GM12878 (cell line): Measurements from ENCODE around the gene EFNA4. TPM values are rescaled to one million over a fixed set of nuclear protein-coding genes. Genes with fewer than 3 reads are reported as not detected.

Experiments used
- ATAC-seq: fragments of 200-7000 bp; cut with Tn5 transposase; 3 replicates; pipeline ENCODE4 v1.9.1; 2020; ENCODE audit warnings: mild to moderate bottlenecking, moderate library complexity
- BruUV-seq: library from RNA; stranded (reverse); fragments of 400-500 nt; replicated peaks from 2 replicates; lab custom pipeline; 2021; lab: Mats Ljungman, UMichigan
- CTCF ChIA-PET: fragments of 300-600 bp; sonication (Branson Sonifier 250); formaldehyde crosslinking; extraction: SDS; loops from one replicate; lab custom pipeline; 2021; ENCODE audit warnings: inconsistent platforms; lab: Yijun Ruan, JAX
- POLR2A ChIA-PET: fragments of 350-600 bp; formaldehyde crosslinking; extraction: SDS; loops from one replicate; lab custom pipeline; 2021; ENCODE audit warnings: inconsistent platforms; lab: Charles Lee
- RAD21 ChIA-PET: fragments of 300-600 bp; sonication (Branson Sonifier 250); formaldehyde crosslinking; loops from one replicate; lab custom pipeline; 2023; ENCODE audit warnings: antibody characterized with exemption; ENCODE audit not compliant: unreplicated experiment; lab: Charles Lee
- SMC1A ChIA-PET: fragments of 300-600 bp; sonication (Branson Sonifier 250); formaldehyde crosslinking; loops from one replicate; lab custom pipeline; 2023; ENCODE audit not compliant: unreplicated experiment, uncharacterized antibody; lab: Charles Lee
- DNase-seq: peaks from one replicate; pipeline ENCODE4 v3.0.0-alpha.2; 2011; ENCODE audit warnings: low read depth, low spot score
- FAIRE-seq: peaks from 3 replicates; lab custom pipeline; 2011; peaks lifted over from hg19 to GRCh38; lab: Jason Lieb, UNC
- H2AFZ ChIP-seq: 2 replicates; pipeline ENCODE4 v1.6.0; 2011; ENCODE audit warnings: low read depth, low read length, control low read depth; ENCODE audit not compliant: control insufficient read depth
- H3K27ac ChIP-seq: 2 replicates; pipeline ENCODE4 v1.5.1; 2011; ENCODE audit warnings: control low read depth; ENCODE audit not compliant: control insufficient read depth, insufficient read depth
- H3K27me3 ChIP-seq, 2 experiments: replicated peaks in 1 of 2; 2 replicates each; pipeline versions ENCODE4 v1.6.0 to v1.6.1; 2011; ENCODE audit warnings: low read length in 1 of 2; ENCODE audit not compliant: control insufficient read depth in 2 of 2, insufficient read depth in 2 of 2
- H3K36me3 ChIP-seq, 2 experiments: 2 replicates each; pipeline ENCODE4 v1.5.1; 2011; ENCODE audit warnings: low read length in 1 of 2; ENCODE audit not compliant: control insufficient read depth in 2 of 2, insufficient read depth in 2 of 2
- H3K4me1 ChIP-seq: 2 replicates; pipeline ENCODE4 v1.6.1; 2011; ENCODE audit warnings: mild to moderate bottlenecking, low read length, moderate library complexity, mixed read lengths; ENCODE audit not compliant: control insufficient read depth, insufficient read depth
- H3K4me2 ChIP-seq: 2 replicates; pipeline ENCODE4 v1.6.0; 2011; ENCODE audit warnings: control low read depth; ENCODE audit not compliant: control insufficient read depth, insufficient read depth
- H3K4me3 ChIP-seq: fragments of 200-600 bp; sonication (generic); 2 replicates; pipeline ENCODE4 v1.5.1; 2016
- H3K79me2 ChIP-seq: 2 replicates; pipeline ENCODE4 v1.6.0; 2011; ENCODE audit warnings: low read length; ENCODE audit not compliant: control insufficient read depth, insufficient read depth
- H3K9ac ChIP-seq: 2 replicates; pipeline ENCODE4 v1.8.0; 2011; ENCODE audit warnings: low read length, control low read depth, mixed read lengths; ENCODE audit not compliant: control insufficient read depth, insufficient read depth
- H3K9me3 ChIP-seq: replicated peaks from 3 replicates; pipeline ENCODE4 v1.5.1; 2011; ENCODE audit warnings: mild to moderate bottlenecking, low read length; ENCODE audit not compliant: control insufficient read depth, insufficient read depth
- H4K20me1 ChIP-seq: 2 replicates; pipeline ENCODE4 v1.6.0; 2011; ENCODE audit not compliant: control insufficient read depth, insufficient read depth
- ASH2L ChIP-seq: fragments of 300-600, 200-600 bp; sonication (generic); IDR thresholded peaks from 2 replicates; pipeline ENCODE4 v1.6.1; 2017; ENCODE audit warnings: low read depth, mild to moderate bottlenecking, borderline replicate concordance
- BACH1 ChIP-seq: fragments of 450-650 bp; IDR thresholded peaks from 2 replicates; pipeline ENCODE4 v1.6.1; 2017; ENCODE audit warnings: mild to moderate bottlenecking, borderline replicate concordance
- BCL11A ChIP-seq: IDR thresholded peaks from 2 replicates; pipeline ENCODE4 v1.6.1; 2011; ENCODE audit warnings: low read depth, low read length
- ESRRA ChIP-seq: IDR thresholded peaks from 2 replicates; pipeline ENCODE4 v1.6.1; 2012; ENCODE audit warnings: mild to moderate bottlenecking, low read length, improper control_type of control experiment
- EZH2 ChIP-seq: IDR thresholded peaks from 2 replicates; pipeline ENCODE4 v1.6.1; 2012; ENCODE audit warnings: low read depth, mild to moderate bottlenecking, control low read depth, inconsistent platforms, low read length, borderline replicate concordance; ENCODE audit not compliant: control insufficient read depth
- HDAC6 ChIP-seq: fragments of 200-600 bp; sonication (generic); IDR thresholded peaks from one replicate; pipeline ENCODE4 v1.8.0; 2017; ENCODE audit warnings: antibody characterized with exemption; ENCODE audit not compliant: unreplicated experiment
- JUNB ChIP-seq: IDR thresholded peaks from 2 replicates; pipeline ENCODE4 v1.6.1; 2016; ENCODE audit warnings: antibody characterized with exemption, mild to moderate bottlenecking
- MEF2A ChIP-seq: IDR thresholded peaks from 2 replicates; pipeline ENCODE4 v1.6.1; 2011; ENCODE audit warnings: low read depth, mild to moderate bottlenecking, low read length, moderate library complexity; ENCODE audit not compliant: insufficient read depth
- NRF1 ChIP-seq: conservative IDR thresholded peaks from 2 replicates; pipeline ENCODE4 v1.6.1; 2011; ENCODE audit warnings: mild to moderate bottlenecking, low read depth, low read length, improper control_type of control experiment
- ZNF24 ChIP-seq: fragments of 450-650 bp; IDR thresholded peaks from 2 replicates; pipeline ENCODE4 v1.6.1; 2017; ENCODE audit warnings: antibody characterized with exemption, mild to moderate bottlenecking
- WGBS: methylation state at CpG from one replicate; pipeline ENCODE4 v1.1.6; 2016; ENCODE audit warnings: low lambda C conversion rate; ENCODE audit not compliant: insufficient replicate concordance, insufficient coverage; ENCODE audit errors: missing lambda C conversion rate; 5-methylcytosine and 5-hydroxymethylcytosine counted together
- in situ Hi-C: fragments of 300-500 bp; cut with MboI; formaldehyde crosslinking; loops from 9 replicates; pipeline ENCODE4 v1.14.3; 2018; ENCODE audit warnings: mixed read lengths
- intact Hi-C: fragments of 100-400 bp; cut with micrococcal nuclease; formaldehyde crosslinking; loops from one replicate; pipeline ENCODE4 v1.14.2; 2022; ENCODE audit not compliant: unreplicated experiment
- polyA plus RNA-seq, 11 experiments: library from polyadenylated mRNA; depleted of rRNA in 4 of 11; unstranded in 6 of 11; stranded (reverse) in 5 of 11; fragments of >200 nt; fragmentation: Nextera tagmentation in 4 of 11; fragmentation: Illumina TruSeq in 1 of 11; extraction: Ambion mirVana in 4 of 11; extraction: Trizol in 1 of 11; gene quantifications; 1 replicate in 1 of 11; 2 replicates in 10 of 11; pipeline versions ENCODE4 v1.2.1 to v1.2.3, GENCODE V29; 2011 to 2016; ENCODE audit warnings: inconsistent platforms in 2 of 11, missing spikeins in 2 of 11, low read depth in 1 of 11
- total RNA-seq, 4 experiments: library from RNA; depleted of rRNA in 3 of 4; stranded (reverse); fragments of >200 nt in 3 of 4; fragmentation: Illumina TruSeq in 1 of 4; extraction: Trizol in 1 of 4; gene quantifications; 2 replicates each; pipeline versions ENCODE4 v1.2.1 to v1.2.3, GENCODE V29; 2013 to 2021
- TF ChIP-seq, protein P1 (sequence below): IDR thresholded peaks from 2 replicates; pipeline ENCODE4 v1.6.1; 2012; ENCODE audit warnings: low read length, inconsistent platforms

EFNA4 gene
- total and polyA plus RNA-seq, 10 of the 15 experiments (the other 5 are each of a cell fraction or from before 2014, with no cell fraction given): 0.52 to 14.1 (median 4.8) TPM

DNA sequence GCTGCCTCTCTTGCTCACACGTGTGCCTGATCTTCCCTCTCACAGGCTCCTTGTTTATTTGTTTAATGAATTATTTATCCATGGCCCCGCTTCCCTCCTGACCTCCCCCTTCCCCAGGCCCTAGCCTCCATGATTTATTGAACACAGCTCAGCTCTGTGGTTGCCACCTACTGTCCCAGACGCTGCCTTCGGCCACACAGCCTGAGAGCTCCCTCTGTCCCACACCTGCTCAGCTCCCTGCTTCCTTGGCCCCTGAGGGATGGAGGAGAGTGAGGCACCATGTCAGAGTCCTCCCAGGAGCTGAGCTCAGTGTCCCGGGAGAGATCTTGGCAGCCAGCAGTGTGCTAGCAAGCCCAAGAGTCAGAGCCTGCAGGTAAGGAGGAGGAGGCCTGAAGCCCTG is 12.0 kb downstream of the EFNA4 start:
- FAIRE-seq (no peak), DNase-seq (no peak), ATAC-seq (no peak)
- H3K9me3 ChIP-seq: no peaks in the 10 kb centered on the region
- TF ChIP-seq BACH1: no peak
- no peak for TF ChIP-seq HDAC6
- no peak for TF ChIP-seq ESRRA
- TF ChIP-seq ASH2L: no peak
- no peak for TF ChIP-seq JUNB
- no peak for TF ChIP-seq NRF1
- no peak for TF ChIP-seq ZNF24
- TF ChIP-seq BCL11A: no peak
- TF ChIP-seq EZH2: no peak
- TF ChIP-seq, protein P1, sequence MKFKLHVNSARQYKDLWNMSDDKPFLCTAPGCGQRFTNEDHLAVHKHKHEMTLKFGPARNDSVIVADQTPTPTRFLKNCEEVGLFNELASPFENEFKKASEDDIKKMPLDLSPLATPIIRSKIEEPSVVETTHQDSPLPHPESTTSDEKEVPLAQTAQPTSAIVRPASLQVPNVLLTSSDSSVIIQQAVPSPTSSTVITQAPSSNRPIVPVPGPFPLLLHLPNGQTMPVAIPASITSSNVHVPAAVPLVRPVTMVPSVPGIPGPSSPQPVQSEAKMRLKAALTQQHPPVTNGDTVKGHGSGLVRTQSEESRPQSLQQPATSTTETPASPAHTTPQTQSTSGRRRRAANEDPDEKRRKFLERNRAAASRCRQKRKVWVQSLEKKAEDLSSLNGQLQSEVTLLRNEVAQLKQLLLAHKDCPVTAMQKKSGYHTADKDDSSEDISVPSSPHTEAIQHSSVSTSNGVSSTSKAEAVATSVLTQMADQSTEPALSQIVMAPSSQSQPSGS: no peak
- no peak for TF ChIP-seq MEF2A
- H3K27me3 ChIP-seq: peaks cover 7 to 9% of the 10 kb centered on the region in 2 experiments; a peak in 3 of 4 replicates
- POLR2A ChIA-PET: interaction anchor here (0.8 to 1.5 kb wide), 2 partner anchors 9 to 11 kb away, joined by 3 to 5 read pairs; no protein-coding TSS in a partner anchor
- 52% methylated on average over 5 of the region's 5 CpGs for WGBS
- CTCF ChIA-PET: interaction anchor here (1.8 to 3.2 kb wide), 4 partner anchors 10 to 32 kb away, joined by 7 to 32 read pairs (median 12); partner anchors contain the start of gene EFNA4
- H3K79me2 ChIP-seq: no peaks in the 10 kb centered on the region
- RAD21 ChIA-PET: interaction anchor here (1.7 kb wide), 1 partner anchor 11 kb away, joined by 7 read pairs; the partner anchor contains the start of gene EFNA4
- no peak overlapping the region for H3K9ac ChIP-seq
- H3K4me1 ChIP-seq: peaks cover 18% of the 10 kb centered on the region
- H4K20me1 ChIP-seq: no peaks in the 10 kb centered on the region
- BruUV-seq: no TSS peak
- intact Hi-C loops: no loop called here
- no peak overlapping the region for H3K27ac ChIP-seq
- no peak overlapping the region for H2AFZ ChIP-seq
- in situ Hi-C loops: no loop called here
- SMC1A ChIA-PET: interaction anchor here (1.2 kb wide), 1 partner anchor 93 kb away, joined by 4 read pairs; no protein-coding TSS in a partner anchor
- H3K4me2 ChIP-seq: no peak overlapping the region
- no peaks in the 10 kb centered on the region for H3K36me3 ChIP-seq
- no peak overlapping the region for H3K4me3 ChIP-seq
